GM18873 (cell line): ENCODE results near the gene KLK8.
"Not testable (repeated sequence)": the region's sequence is repeated elsewhere in the genome, so short reads cannot be mapped to it uniquely, and the experiment has no call there.

ENCODE experiments used
- ATAC-seq: cut with Tn5 transposase; IDR thresholded peaks from one replicate; pipeline ENCODE4 v1.9.1; 2021; ENCODE audit warnings: mild to moderate bottlenecking, moderate library complexity, moderate number of reproducible peaks; ENCODE audit not compliant: unreplicated experiment, low FRiP score

Gene KLK8

DNA sequence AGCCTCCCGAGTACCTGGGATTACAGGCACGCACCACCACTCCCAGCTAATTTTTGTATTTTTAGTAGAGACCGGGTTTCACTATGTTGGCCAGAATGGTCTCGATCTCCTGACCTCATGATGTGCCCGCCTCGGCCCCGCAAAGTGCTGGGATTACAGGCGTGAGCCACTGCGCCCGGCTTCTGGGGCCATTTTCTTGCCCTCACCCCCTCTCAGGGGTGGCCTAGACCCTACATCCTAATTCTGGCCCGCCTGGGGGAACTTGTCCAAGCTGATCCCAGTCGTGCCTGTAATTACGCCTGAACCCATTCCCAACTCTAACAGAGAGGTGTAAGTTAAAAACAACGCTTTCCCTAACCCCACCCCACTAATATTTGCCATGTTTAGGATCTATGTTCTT is 17.0 kb downstream of the KLK8 start:
- not testable (repeated sequence) for ATAC-seq

DNA sequence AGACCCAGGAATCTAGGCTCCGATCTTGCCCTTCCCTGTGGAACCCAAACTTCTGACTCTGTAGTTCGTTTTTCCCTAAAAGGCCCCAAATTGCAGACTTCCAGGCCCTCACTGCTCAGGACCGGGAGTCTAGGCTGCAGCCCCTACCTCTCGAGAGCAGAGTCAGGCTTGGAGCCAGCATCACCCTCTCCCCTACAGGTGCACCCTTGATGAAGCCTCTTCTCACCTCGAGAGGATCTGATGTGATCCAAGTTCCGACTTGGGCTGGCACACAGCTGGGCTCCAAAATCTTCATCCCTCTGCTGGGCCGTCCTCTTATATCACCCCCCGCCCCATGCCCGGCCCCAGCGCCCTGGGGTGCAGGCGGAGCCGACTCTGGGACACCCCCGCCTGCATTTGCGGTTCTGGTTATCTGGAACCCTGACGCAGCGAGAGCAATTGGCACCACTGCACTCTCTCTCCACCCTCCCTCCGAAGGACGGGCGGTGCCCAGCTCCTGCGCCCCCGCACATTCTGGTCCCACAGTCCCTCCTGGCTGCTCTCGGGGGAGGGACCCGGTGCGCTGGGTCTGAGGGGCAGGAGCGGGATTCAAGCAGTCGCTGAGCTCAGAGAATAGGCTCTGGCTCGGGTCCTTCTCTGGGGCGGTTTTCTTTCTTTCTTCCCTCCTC is 17.6 kb downstream of the KLK8 start, which contains the start of gene KLK7:
Gene KLK7 (minus strand): TSS at position 293 of the 668 bp plus-strand sequence. CDS start 1,518 bp downstream, outside the sequence.
- ATAC-seq: no peak

- no peak for ATAC-seq
Observed at GRCh38 chr19:50982186-50982585, 19.2 kb downstream of the KLK8 start.

GRCh38 chr19:50981587-50982146 is 19.7 kb downstream of the KLK8 start:
- ATAC-seq: no peak

GRCh38 chr19:50980208-50980607 is 21.2 kb downstream of the KLK8 start:
- ATAC-seq: no peak

DNA sequence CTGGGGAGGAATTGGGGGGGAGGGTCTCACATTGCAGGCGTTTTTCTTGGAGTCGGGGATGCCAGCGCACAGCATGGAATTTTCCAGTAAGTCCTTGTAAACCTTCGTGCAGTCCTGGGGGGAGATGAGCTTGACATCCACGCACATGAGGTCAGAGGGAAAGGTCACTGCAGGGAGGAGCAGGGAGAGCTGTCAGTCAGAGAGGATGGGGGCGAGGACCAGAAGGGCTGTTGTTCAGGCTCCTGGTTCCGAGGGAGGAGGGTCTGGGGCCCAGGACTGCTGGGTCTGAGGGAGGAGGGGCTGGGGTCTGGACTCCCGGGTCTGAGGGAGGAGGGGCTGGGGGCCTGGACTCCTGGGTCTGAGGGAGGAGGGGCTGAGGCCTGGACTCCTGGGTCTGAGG is 21.6 kb downstream of the KLK8 start:
- no peak for ATAC-seq

- ATAC-seq: no peak
Observed at GRCh38 chr19:50978772-50979390, 22.5 kb downstream of the KLK8 start.

- ATAC-seq: no peak
Observed at GRCh38 chr19:50977626-50978025, 23.8 kb downstream of the KLK8 start.

- ATAC-seq: no peak
Observed at GRCh38 chr19:50975766-50976165, 25.6 kb downstream of the KLK8 start.

GRCh38 chr19:50974702-50975556 is 26.5 kb downstream of the KLK8 start:
- ATAC-seq: no peak

- no peak for ATAC-seq
Observed at GRCh38 chr19:50972795-50973376, 28.5 kb downstream of the KLK8 start.

DNA sequence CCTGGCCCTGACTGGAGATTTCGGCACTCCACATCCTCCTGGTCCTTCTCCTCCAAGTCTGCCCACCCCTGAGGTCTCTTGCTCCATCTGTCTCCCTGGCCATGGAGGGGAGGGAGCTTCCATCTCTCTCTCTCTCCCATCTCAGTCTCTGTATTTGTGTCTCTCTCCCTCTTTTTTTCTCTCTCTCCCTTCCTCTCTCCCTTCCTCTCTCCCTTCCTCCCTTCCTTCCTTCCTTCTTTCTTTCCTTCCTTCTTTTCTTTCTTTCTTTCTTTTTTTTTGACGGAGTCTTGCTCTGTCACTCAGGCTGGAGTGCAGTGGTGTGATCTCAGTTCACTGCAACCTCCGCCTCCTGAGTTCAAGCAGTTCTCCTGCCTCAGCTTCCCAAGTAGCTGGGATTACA is 31.6 kb downstream of the KLK8 start:
- not testable (repeated sequence) for ATAC-seq

GRCh38 chr19:50969413-50969760 is 32.0 kb downstream of the KLK8 start, which contains the start of gene KLK6:
Gene KLK6 (minus strand): TSS chr19:50969591. CDS start chr19:50968104, 1,487 bp downstream.
- no peak for ATAC-seq

DNA sequence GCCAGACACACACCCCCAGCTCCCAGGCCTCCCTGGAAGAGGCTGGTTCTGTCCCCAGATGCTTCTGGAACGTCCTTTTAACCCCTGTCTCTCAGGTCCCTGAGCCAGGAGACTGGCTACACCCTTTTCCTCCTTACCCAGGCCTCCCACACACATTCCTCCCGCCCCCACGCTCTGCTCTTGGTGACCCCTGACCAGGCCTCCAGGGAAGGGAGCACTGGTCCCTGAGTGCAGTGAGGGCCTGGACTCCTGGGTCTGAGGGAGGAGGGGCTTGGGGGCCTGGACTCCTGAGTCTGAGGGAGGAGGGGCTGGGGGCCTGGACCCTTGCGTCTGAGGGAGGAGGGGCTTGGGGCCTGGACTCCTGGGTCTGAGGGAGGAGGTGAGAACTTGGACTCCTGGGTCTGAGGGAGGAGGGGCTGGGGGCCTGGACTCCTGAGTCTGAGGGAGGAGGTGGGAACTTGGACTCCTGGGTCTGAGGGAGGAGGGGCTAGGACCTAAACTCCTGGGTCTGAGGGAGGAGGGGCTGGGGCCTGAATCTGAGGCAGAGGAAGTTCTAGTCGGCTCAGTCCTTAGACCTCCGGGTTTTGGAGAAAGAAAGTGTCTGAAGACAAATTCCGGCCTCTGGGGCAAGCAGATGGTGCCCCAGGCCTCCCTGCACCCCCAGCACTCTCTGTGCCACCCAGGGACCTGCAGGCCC is 32.5 kb downstream of the KLK8 start:
- no peak for ATAC-seq

DNA sequence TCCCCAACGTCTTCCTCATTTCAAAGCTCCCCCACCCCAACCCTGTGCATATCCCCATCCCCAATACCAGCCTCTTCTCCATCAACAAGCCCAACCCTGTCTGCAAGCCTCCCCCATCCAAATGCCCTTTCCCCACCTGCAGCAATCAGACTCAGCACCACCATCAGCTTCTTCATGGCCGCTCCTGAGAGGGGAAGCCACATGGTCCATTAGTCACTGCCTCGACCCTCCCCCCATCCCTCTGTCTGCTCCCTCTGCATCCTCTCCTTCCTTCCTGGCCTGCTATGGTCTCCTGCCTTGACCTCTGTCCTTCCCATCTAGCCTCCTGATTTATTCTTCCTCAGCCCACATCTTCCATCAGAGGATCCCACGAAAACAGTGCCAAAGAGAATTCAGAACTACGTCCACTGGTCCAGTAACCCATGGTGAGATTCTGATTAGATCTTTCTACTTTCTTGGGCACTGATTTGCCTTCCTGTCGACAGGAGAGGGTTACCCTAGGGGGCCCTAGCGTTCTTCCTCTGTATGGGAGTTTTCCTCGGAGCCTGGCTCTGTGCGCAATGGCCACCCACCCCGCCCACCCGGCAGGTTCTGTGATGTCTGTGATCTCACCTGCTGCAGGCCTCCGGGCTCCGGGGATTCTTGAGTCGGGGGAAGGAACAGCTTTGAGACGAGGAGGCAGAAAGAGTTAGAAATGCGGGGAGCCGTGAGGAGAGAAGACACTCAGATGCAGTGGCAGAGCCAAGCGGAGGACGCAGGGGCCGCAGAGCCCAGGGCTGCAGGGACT is 33.3 kb downstream of the KLK8 start:
- ATAC-seq: no peak

GRCh38 chr19:50964266-50964665 is 37.1 kb downstream of the KLK8 start:
- no peak for ATAC-seq

DNA sequence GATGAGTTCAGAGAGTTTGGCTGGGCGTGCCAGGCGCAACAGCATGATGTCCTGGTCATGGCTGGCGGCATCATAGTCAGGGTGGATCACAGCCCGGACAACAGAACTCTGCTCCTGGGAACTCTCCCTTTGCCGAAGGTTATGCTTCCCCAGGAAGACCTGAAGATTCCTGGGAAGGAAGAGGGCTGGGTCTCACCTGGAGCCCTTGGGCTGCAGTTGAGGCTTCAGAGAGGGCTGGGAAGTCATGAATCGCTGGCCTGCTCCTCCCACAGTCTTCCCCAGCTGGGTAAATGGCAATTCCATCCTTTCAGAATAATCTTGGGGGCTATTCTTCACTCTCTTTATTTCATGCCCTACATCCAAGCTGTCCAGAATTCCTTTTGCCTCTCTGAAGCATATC is 38.0 kb downstream of the KLK8 start:
- no peak for ATAC-seq

- no peak for ATAC-seq
Observed at GRCh38 chr19:50962245-50962644, 39.2 kb downstream of the KLK8 start.
